GM12875 (cell line): ENCODE data around the gene INTS6.

Experiments used
- H3K4me3 ChIP-seq: one replicate; pipeline ENCODE4 v1.5.1; 2011; ENCODE audit warnings: low read depth, low read length, control low read depth
- TF ChIP-seq, protein P1 (sequence below): IDR thresholded peaks from 2 replicates; pipeline ENCODE4 v1.5.1; 2011; ENCODE audit warnings: low read depth, mild to moderate bottlenecking, control low read depth, inconsistent platforms, low read length, moderate library complexity, borderline replicate concordance; ENCODE audit not compliant: insufficient read depth

Gene INTS6

DNA sequence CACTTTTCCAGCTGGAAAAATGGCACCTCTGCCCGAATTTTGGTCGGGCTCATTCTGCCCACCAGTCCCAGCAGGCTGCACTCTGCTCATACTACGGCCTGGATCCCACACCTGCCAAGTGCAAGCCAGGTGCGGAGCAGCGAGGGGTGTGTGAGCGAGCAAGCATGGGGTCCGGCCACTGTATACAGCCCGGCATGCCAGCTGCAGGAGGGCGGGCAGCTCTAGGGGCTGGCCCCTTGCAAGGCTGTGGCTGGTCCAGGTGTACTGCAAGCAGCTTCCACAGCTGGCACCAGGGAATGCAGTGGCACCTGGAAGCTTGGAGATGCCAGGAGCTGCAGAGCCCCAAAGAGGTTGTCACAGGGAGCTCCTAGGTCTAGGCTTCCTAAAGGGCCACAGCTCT, 2.7 kb upstream of the INTS6 start:
- no peak overlapping the region for H3K4me3 ChIP-seq
- TF ChIP-seq, protein P1, sequence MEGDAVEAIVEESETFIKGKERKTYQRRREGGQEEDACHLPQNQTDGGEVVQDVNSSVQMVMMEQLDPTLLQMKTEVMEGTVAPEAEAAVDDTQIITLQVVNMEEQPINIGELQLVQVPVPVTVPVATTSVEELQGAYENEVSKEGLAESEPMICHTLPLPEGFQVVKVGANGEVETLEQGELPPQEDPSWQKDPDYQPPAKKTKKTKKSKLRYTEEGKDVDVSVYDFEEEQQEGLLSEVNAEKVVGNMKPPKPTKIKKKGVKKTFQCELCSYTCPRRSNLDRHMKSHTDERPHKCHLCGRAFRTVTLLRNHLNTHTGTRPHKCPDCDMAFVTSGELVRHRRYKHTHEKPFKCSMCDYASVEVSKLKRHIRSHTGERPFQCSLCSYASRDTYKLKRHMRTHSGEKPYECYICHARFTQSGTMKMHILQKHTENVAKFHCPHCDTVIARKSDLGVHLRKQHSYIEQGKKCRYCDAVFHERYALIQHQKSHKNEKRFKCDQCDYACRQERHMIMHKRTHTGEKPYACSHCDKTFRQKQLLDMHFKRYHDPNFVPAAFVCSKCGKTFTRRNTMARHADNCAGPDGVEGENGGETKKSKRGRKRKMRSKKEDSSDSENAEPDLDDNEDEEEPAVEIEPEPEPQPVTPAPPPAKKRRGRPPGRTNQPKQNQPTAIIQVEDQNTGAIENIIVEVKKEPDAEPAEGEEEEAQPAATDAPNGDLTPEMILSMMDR = no peak

DNA sequence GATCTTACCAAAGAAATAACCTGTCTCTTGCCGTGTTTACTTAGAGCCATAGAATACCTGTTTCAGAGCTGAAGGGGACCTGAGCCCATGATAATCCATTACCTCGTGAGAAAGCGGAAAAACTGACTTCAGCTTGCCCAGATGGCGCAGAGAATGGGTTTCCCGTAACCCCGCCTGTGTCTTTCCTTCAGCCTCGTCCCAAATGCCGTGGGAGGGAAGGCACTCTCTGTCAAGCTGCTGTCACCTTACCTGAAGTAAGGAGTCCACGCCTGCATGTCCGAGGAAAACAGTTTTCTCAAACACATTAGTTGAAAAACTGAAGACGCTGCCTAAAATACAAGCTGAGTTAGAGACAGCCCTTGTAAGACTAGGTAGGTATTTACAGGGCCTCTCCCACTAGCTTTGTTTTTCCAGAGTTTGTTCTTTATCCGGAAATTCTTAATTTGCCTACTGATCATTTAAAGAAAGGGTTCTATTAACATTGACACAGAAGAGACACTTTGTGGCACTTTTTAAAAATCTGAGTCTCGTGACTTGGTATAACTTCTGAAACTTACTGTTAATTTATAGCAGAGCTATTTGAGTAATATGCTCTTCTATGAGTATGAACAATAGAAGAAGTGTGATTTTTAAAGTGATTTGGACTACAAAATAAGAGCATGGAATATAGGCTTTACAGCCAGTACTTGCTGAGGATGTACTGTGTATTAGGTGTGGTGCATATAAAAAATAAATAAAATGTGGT, 1.3 kb upstream of the INTS6 start:
- H3K4me3 ChIP-seq = peak overlapping the region; percentile 86
- TF ChIP-seq, protein P1 = no peak

DNA sequence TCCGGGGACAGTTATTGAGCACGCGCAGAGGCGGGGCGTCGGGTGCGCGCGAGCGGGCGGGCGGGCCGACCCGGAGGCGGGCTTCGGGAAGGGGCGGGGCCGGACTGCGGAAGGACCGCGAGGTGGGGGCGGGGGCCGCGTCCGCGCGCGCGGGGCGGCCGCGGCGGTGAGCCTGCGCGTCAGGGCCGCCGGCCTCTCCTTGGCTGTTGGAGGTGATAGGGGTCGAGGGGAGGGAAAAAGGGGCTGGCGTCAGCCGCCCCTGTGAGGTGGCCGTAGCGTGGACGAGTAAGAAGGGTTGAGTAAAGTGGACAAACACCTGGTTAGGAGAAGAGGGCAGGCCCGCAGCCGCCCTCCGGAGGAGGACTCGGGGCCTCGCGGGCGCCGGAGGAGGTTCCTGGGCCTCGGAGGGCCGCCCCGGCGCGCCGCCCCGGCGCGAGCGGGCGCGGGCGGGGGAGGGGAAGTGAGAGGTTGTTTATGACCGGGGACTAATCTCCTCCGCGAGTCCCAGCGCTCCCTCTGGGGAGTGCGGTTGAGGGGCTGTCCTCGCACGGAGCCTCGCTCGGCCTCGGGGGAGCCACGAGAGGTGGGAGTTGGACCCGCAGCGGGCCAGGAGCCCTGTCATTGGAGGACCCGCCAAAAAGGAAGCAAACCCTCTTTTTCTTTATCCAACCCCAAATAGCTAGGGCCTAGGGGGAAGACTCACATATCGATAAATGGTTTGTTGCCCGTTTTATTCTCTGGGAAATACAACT, 547 bp upstream of the INTS6 start:
- TF ChIP-seq, protein P1 = no peak
- peak overlapping the region; percentile 86 for H3K4me3 ChIP-seq

DNA sequence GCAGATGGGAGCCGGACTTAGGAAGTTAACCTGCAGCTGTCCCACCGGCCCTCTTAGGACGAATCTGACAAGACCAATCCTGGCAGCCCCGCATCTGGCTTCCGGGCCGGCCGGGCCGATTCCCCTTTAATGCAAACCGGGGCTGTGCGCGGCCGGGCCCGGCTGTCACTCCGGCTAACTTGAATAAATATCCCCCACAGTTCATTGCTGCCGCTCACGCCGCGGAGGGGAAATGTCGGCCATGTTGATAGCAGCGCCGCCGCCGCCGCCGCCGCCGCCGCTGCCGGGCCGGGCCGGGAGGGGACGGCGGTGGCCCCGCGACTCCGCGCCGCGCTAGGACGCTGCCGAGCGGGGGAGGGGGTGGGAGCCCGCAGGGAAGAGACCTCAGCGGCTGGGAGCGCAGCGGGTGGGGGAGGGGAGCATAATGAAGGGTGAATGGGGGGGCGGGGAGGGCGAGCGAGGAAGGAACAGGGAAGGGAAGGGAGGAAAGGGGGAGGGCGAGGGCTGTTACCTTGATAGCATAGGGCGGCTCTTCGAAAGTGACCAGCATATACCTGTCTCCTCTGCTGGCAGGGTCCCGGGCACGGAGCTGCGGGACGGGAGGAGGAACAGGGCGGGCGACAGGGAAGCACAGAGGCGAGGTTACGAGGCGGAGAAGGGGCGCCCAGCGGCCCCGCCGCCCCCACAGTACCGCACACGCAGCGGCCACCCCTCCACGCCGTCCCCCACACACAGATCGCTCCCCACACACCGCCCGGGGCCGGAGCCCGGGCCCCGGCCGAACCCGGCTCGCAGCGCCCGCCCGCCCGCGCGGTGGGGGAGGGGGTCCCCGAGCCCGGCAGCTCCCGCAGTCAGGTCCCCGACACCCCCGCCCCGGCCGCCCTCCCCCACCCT, 1.1 kb downstream of the INTS6 start:
- TF ChIP-seq, protein P1 = no peak
- H3K4me3 ChIP-seq = peak overlapping the region; percentile 85

DNA sequence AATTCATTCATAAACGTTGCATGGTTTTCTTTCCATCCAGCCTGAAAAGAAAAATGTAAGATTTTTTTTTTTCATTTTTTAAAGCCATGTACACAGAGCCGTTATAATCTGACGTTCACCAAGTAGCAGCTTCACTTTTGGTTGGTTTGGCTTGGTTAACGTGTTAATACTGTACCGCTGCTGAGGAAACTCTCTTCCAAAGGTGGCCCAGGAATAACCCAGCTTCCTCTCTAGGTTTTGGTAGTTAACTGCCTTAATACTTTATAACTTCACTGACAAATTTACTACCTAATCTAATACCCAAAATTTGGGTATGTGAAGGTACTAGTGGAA, 1.7 kb downstream of the INTS6 start:
- H3K4me3 ChIP-seq = peak overlapping the region; percentile 85
- TF ChIP-seq, protein P1 = no peak

DNA sequence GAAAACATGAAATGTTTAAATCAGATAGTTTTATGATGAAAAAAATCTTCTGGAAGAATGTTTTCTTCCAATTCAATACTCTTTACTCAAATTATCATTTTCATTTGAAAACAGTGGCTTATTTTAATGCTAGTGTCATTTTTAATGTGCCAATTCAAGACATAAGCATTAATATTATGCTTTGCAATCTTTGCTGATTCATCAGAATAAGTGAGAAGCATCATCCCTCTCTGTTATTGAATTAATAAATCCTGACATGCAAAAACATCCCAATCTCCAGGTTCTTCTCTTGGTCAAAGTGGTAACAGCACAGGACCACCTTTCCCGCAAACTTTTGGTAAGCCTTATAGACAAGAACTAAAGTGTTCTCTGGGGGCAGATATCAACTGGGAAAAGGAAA, 3.8 kb downstream of the INTS6 start:
- TF ChIP-seq, protein P1 = no peak

More for the DNA sequence above, 3.8 kb downstream of the INTS6 start:
- no peak overlapping the region for H3K4me3 ChIP-seq
